Measurements from ENCODE around the gene INTS3.
"Not testable (repeated sequence)": the region's sequence is repeated elsewhere in the genome, so short reads cannot be mapped to it uniquely, and the experiment has no call there.

INTS3 gene

GRCh38 chr1:153763365-153764225 lies 35.7 kb downstream of the INTS3 start:
- no peak for DNase-seq (ENCODE audit: low read depth)

GRCh38 chr1:153764310-153764709 lies 36.5 kb downstream of the INTS3 start:
- DNase-seq (ENCODE audit: low read depth) = no peak

GRCh38 chr1:153766663-153767062 lies 38.8 kb downstream of the INTS3 start:
- not testable (repeated sequence) for DNase-seq (ENCODE audit: low read depth)

- DNase-seq (ENCODE audit: low read depth) = no peak
Measured at GRCh38 chr1:153767519-153767918, 39.7 kb downstream of the INTS3 start.

- no peak for DNase-seq (ENCODE audit: low read depth)
Measured at GRCh38 chr1:153768316-153769181, 40.7 kb downstream of the INTS3 start.

- DNase-seq (ENCODE audit: low read depth) = no peak
Measured at GRCh38 chr1:153769221-153769620, 41.4 kb downstream of the INTS3 start.

- DNase-seq (ENCODE audit: low read depth) = no peak
Measured at GRCh38 chr1:153770797-153771196, 42.9 kb downstream of the INTS3 start.

GRCh38 chr1:153771261-153771660 lies 43.4 kb downstream of the INTS3 start:
- DNase-seq (ENCODE audit: low read depth) = no peak

GRCh38 chr1:153771841-153772593 lies 44.2 kb downstream of the INTS3 start:
- no peak for DNase-seq (ENCODE audit: low read depth)

GRCh38 chr1:153773096-153773921 lies 45.5 kb downstream of the INTS3 start:
- no peak for DNase-seq (ENCODE audit: low read depth)

GRCh38 chr1:153774026-153774595 lies 46.3 kb downstream of the INTS3 start:
- no peak for DNase-seq (ENCODE audit: low read depth)

GRCh38 chr1:153774780-153775457 lies 47.1 kb downstream of the INTS3 start, which contains the start of gene SLC27A3:
SLC27A3 (plus strand) TSS chr1:153775407; CDS start chr1:153775498, 91 bp downstream.
- peak; percentile 69 for DNase-seq (ENCODE audit: low read depth)

- DNase-seq (ENCODE audit: low read depth) = peak; percentile 71
Measured at GRCh38 chr1:153775458-153776327, 47.8 kb downstream of the INTS3 start.

- no peak for DNase-seq (ENCODE audit: low read depth)
Measured at GRCh38 chr1:153776352-153776751, 48.5 kb downstream of the INTS3 start.

- DNase-seq (ENCODE audit: low read depth) = no peak
Measured at GRCh38 chr1:153776845-153777370, 49.1 kb downstream of the INTS3 start.

GRCh38 chr1:153777648-153778047 lies 49.8 kb downstream of the INTS3 start:
- DNase-seq (ENCODE audit: low read depth) = no peak

- no peak for DNase-seq (ENCODE audit: low read depth)
Measured at GRCh38 chr1:153778051-153778823, 50.4 kb downstream of the INTS3 start.

GRCh38 chr1:153778824-153779519 lies 51.1 kb downstream of the INTS3 start:
- no peak for DNase-seq (ENCODE audit: low read depth)

Data from EH (cell line).